HEK293T (cell line): ENCODE data around the gene VRK1.

ENCODE experiments used
- CTCF ChIA-PET: fragments of 350-600 bp; formaldehyde crosslinking; extraction: SDS; loops from one replicate; lab custom pipeline; 2021; ENCODE audit warnings: antibody characterized with exemption, inconsistent platforms; lab: Yijun Ruan, JAX
- POLR2A ChIA-PET: fragments of 350-600 bp; formaldehyde crosslinking; extraction: SDS; loops from one replicate; lab custom pipeline; 2020; ENCODE audit warnings: antibody characterized with exemption, inconsistent platforms; lab: Yijun Ruan, JAX
- DNase-seq: peaks from one replicate; pipeline ENCODE4 v3.0.0; 2012; ENCODE audit warnings: mixed read lengths; ENCODE audit errors: extremely low spot score
- ARNT ChIP-seq: fragments of 450-650 bp; IDR thresholded peaks from 2 replicates; pipeline ENCODE4 v1.6.1; 2017; ENCODE audit warnings: mild to moderate bottlenecking
- BHLHE40 ChIP-seq: fragments of 450-650 bp; IDR thresholded peaks from 2 replicates; pipeline ENCODE4 v1.6.1; 2016; ENCODE audit warnings: mild to moderate bottlenecking, moderate library complexity, borderline replicate concordance
- CTBP1 ChIP-seq: fragments of 450-650 bp; IDR thresholded peaks from 2 replicates; pipeline ENCODE4 v1.6.1; 2016; ENCODE audit warnings: borderline replicate concordance
- ELF4 ChIP-seq: fragments of 450-650 bp; IDR thresholded peaks from 2 replicates; pipeline ENCODE4 v1.6.1; 2017; ENCODE audit warnings: antibody characterized with exemption
- FOXA1 ChIP-seq: fragments of 450-650 bp; IDR thresholded peaks from 2 replicates; pipeline ENCODE4 v1.6.1; 2016; ENCODE audit warnings: mild to moderate bottlenecking
- FOXK2 ChIP-seq: fragments of 450-650 bp; IDR thresholded peaks from 2 replicates; pipeline ENCODE4 v1.6.1; 2016; ENCODE audit warnings: mild to moderate bottlenecking
- FOXM1 ChIP-seq: fragments of 450-650 bp; IDR thresholded peaks from 2 replicates; pipeline ENCODE4 v1.6.1; 2017; ENCODE audit warnings: mild to moderate bottlenecking, borderline replicate concordance
- HDGF ChIP-seq: fragments of 450-650 bp; IDR thresholded peaks from 2 replicates; pipeline ENCODE4 v1.6.1; 2017; ENCODE audit warnings: antibody characterized with exemption, borderline replicate concordance
- L3MBTL2 ChIP-seq: fragments of 450-650 bp; conservative IDR thresholded peaks from 2 replicates; pipeline ENCODE4 v1.6.1; 2016; ENCODE audit warnings: mild to moderate bottlenecking
- LEF1 ChIP-seq: fragments of 450-650 bp; IDR thresholded peaks from 2 replicates; pipeline ENCODE4 v1.6.1; 2017; ENCODE audit warnings: mild to moderate bottlenecking, borderline replicate concordance
- NFRKB ChIP-seq: fragments of 450-650 bp; IDR thresholded peaks from 2 replicates; pipeline ENCODE4 v1.6.1; 2016; ENCODE audit warnings: mild to moderate bottlenecking, moderate library complexity
- PKNOX1 ChIP-seq: fragments of 450-650 bp; IDR thresholded peaks from 2 replicates; pipeline ENCODE4 v1.6.1; 2016
- SP1 ChIP-seq: fragments of 450-650 bp; IDR thresholded peaks from 2 replicates; pipeline ENCODE4 v1.6.1; 2017
- SUZ12 ChIP-seq: fragments of 450-650 bp; IDR thresholded peaks from 2 replicates; pipeline ENCODE4 v1.6.1; 2016; ENCODE audit warnings: mild to moderate bottlenecking
- TARDBP ChIP-seq: fragments of 450-650 bp; IDR thresholded peaks from 2 replicates; pipeline ENCODE4 v1.6.1; 2016
- ZNF384 ChIP-seq: fragments of 450-650 bp; IDR thresholded peaks from 2 replicates; pipeline ENCODE4 v1.6.1; 2016

The VRK1 gene

GRCh38 chr14:96782436-96782835 is 14.7 kb upstream of the VRK1 start:
- no peak for TF ChIP-seq ARNT
- POLR2A ChIA-PET = no interaction called here
- CTCF ChIA-PET = no interaction called here
- DNase-seq = no peak

GRCh38 chr14:96783043-96783914 is 13.9 kb upstream of the VRK1 start:
- CTCF ChIA-PET = interaction anchor here (0.7 kb wide), 1 partner anchor 217 kb away, joined by 3 read pairs; no protein-coding TSS in a partner anchor
- no peak for DNase-seq
- TF ChIP-seq ARNT (no peak), SP1 (no peak), HDGF (no peak), LEF1 (no peak), ZNF384 (no peak), FOXM1 (no peak), FOXK2 (no peak), SUZ12 (no peak)
- POLR2A ChIA-PET = no interaction called here

- ChIA-PET CTCF (no interaction called here), POLR2A (no interaction called here)
- no peak for TF ChIP-seq ARNT
- no peak for TF ChIP-seq SUZ12
- DNase-seq = no peak
These were observed 13.3 kb upstream of the VRK1 start for GRCh38 chr14:96783915-96784224.

- TF ChIP-seq SUZ12 = no peak
- TF ChIP-seq TARDBP = no peak
- no peak for TF ChIP-seq ARNT
- TF ChIP-seq HDGF = no peak
- TF ChIP-seq PKNOX1 = no peak
- TF ChIP-seq NFRKB = no peak
- POLR2A ChIA-PET = no interaction called here
- CTCF ChIA-PET = no interaction called here
- no peak for DNase-seq
These were observed 7.0 kb upstream of the VRK1 start for GRCh38 chr14:96790186-96790585.

- DNase-seq = no peak
- POLR2A ChIA-PET = no interaction called here
- CTCF ChIA-PET = no interaction called here
- TF ChIP-seq LEF1 (no peak), FOXK2 (no peak), L3MBTL2 (no peak), NFRKB (no peak), ARNT (no peak), FOXA1 (no peak), ELF4 (no peak), BHLHE40 (no peak), SP1 (no peak), ZNF384 (no peak), SUZ12 (no peak), CTBP1 (no peak), TARDBP (no peak), HDGF (no peak)
These were observed 6.5 kb upstream of the VRK1 start for GRCh38 chr14:96790706-96791105.

GRCh38 chr14:96792003-96792402 is 5.2 kb upstream of the VRK1 start:
- ChIA-PET POLR2A (no interaction called here), CTCF (no interaction called here)
- no peak for TF ChIP-seq NFRKB
- TF ChIP-seq HDGF = no peak
- TF ChIP-seq TARDBP = no peak
- no peak for DNase-seq

- TF ChIP-seq HDGF (no peak), SUZ12 (no peak), LEF1 (no peak), PKNOX1 (no peak), SP1 (no peak)
- no peak for DNase-seq
- ChIA-PET CTCF (no interaction called here), POLR2A (no interaction called here)
These were observed 4.6 kb upstream of the VRK1 start for GRCh38 chr14:96792591-96792990.

GRCh38 chr14:96793547-96793946 is 3.6 kb upstream of the VRK1 start:
- no peak for DNase-seq
- ChIA-PET POLR2A (interaction anchor here (0.6 kb wide), 1 partner anchor 15 kb away, joined by 4 read pairs; no protein-coding TSS in a partner anchor), CTCF (no interaction called here)
- no peak for TF ChIP-seq SP1
- no peak for TF ChIP-seq FOXK2
- TF ChIP-seq ZNF384 = no peak
- no peak for TF ChIP-seq L3MBTL2
- no peak for TF ChIP-seq SUZ12
- TF ChIP-seq ARNT = no peak
- no peak for TF ChIP-seq HDGF
- TF ChIP-seq NFRKB = no peak
- no peak for TF ChIP-seq FOXA1
- no peak for TF ChIP-seq ELF4
- no peak for TF ChIP-seq PKNOX1
- no peak for TF ChIP-seq TARDBP
- TF ChIP-seq FOXM1 = no peak
- TF ChIP-seq BHLHE40 = no peak
- no peak for TF ChIP-seq CTBP1
- TF ChIP-seq LEF1 = no peak
